ENCODE measurements around the gene MED13L.

DNA sequence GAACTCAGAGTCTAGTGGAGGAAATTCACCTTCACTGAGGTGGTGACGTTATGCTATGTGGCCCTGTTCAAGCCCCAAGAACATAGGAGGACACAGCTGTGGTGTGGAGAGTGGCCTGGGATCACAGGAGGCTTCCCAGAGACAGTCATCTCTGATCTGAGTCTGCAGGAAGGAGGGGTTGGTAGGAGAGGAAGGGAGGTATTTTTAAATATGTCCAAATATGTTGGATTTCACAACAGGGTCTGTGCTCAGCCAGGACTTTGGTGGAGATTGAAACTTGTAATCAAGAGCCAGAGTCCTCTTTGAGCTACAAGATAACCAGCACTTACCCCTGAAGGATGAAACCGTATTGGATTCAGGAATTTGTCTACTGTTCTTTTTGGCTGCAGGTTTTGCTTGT lies 26.4 kb upstream of the MED13L start:
- TF ChIP-seq, protein P1, sequence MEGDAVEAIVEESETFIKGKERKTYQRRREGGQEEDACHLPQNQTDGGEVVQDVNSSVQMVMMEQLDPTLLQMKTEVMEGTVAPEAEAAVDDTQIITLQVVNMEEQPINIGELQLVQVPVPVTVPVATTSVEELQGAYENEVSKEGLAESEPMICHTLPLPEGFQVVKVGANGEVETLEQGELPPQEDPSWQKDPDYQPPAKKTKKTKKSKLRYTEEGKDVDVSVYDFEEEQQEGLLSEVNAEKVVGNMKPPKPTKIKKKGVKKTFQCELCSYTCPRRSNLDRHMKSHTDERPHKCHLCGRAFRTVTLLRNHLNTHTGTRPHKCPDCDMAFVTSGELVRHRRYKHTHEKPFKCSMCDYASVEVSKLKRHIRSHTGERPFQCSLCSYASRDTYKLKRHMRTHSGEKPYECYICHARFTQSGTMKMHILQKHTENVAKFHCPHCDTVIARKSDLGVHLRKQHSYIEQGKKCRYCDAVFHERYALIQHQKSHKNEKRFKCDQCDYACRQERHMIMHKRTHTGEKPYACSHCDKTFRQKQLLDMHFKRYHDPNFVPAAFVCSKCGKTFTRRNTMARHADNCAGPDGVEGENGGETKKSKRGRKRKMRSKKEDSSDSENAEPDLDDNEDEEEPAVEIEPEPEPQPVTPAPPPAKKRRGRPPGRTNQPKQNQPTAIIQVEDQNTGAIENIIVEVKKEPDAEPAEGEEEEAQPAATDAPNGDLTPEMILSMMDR (IDR thresholded peaks at IDR 0.05) = no peak
- no peak for TF ChIP-seq POLR2A (IDR thresholded peaks at IDR 0.05)
